Measurements from ENCODE around the gene SFXN5.

Gene SFXN5

GRCh38 chr2:72972352-72973136 lies 99.0 kb downstream of the SFXN5 start:
- no peak for DNase-seq (ENCODE audit: low read depth)
- no peak overlapping the region for H3K4me3 ChIP-seq (replicated peaks; ENCODE audit: low read depth, low read length)
- TF ChIP-seq CTCF (IDR thresholded peaks at IDR 0.05; ENCODE audit: low read length, missing control alignments): no peak

- no peak for TF ChIP-seq CTCF (IDR thresholded peaks at IDR 0.05; ENCODE audit: low read length, missing control alignments)
- H3K4me3 ChIP-seq (replicated peaks; ENCODE audit: low read depth, low read length): no peak overlapping the region
- DNase-seq (ENCODE audit: low read depth): no peak
Observed at GRCh38 chr2:72971036-72971435, 100.5 kb downstream of the SFXN5 start.

DNA sequence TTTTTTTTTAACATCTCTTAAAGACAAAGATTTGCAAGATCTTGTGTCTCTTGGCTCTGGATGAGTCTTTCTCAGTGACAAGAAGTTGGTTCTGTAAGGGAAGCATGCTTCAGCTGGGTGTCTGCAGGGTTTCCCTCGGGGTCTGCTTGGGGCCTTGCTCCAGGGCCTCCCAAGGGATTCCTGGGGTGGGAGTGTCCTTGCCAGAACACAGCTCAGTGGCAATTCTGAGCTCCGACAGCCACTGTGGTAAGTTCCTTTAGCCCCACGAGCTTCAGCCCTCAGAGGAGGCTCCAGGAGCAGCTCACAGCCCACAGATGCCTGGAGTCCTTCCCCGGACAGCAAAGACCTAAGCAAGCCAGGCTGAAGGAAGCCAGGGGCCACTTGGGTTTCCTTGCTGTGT lies 101.8 kb downstream of the SFXN5 start:
- DNase-seq (ENCODE audit: low read depth): no peak
- H3K4me3 ChIP-seq (replicated peaks; ENCODE audit: low read depth, low read length): no peak overlapping the region
- no peak for TF ChIP-seq CTCF (IDR thresholded peaks at IDR 0.05; ENCODE audit: low read length, missing control alignments)

DNA sequence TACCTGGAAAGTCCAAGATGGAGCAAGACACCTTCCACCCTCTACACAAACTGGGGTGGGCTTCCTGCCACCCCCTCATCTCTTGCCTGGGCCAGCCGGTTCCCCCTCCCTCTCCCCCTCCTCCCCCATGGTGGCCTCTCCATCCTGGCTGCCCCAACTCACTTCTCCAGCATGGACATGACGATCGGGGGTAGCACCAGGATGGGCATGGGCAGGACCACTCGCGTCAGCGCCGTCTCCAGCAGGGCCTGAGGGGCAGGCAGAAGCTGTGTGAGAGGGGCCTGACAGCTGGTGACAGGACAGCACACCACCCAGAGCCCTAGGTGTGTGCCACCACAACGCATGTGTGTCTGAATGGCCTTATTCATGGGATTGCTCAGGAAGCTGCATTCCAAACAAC lies 103.2 kb downstream of the SFXN5 start:
- DNase-seq (ENCODE audit: low read depth): no peak
- no peak overlapping the region for H3K4me3 ChIP-seq (replicated peaks; ENCODE audit: low read depth, low read length)
- TF ChIP-seq CTCF (IDR thresholded peaks at IDR 0.05; ENCODE audit: low read length, missing control alignments): no peak

- no peak overlapping the region for H3K4me3 ChIP-seq (replicated peaks; ENCODE audit: low read depth, low read length)
- TF ChIP-seq CTCF (IDR thresholded peaks at IDR 0.05; ENCODE audit: low read length, missing control alignments): no peak
- no peak for DNase-seq (ENCODE audit: low read depth)
Observed at GRCh38 chr2:72965770-72966450, 105.6 kb downstream of the SFXN5 start.

DNA sequence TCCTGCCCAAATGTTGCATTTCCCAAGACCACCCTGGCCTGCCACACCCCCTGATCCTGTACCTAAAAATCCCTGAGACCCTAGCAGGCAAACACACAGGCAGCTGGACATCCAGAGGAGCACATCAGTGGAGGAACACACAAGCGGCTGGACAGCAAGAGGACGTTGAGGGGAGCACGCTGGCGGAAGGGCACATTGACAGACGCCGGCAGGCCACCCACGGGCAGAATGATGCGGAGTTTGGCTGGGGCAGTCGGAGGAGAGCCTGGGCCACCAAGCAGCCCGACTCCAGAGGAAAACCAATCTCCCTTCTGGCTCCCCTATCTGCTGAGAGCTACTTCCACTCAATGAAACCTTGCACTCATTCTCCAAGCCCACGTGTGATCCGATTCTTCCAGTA lies 106.5 kb downstream of the SFXN5 start:
- TF ChIP-seq CTCF (IDR thresholded peaks at IDR 0.05; ENCODE audit: low read length, missing control alignments): no peak
- H3K4me3 ChIP-seq (replicated peaks; ENCODE audit: low read depth, low read length): no peak overlapping the region
- DNase-seq (ENCODE audit: low read depth): no peak
